ENCODE measurements around the gene CFAP299.

CFAP299 gene

GRCh38 chr4:80926891-80927290 is 591.4 kb downstream of the CFAP299 start:
- Mint-ChIP-seq H3K27ac (no peak overlapping the region), H3K4me3 (no peak overlapping the region), H3K9me3 (no peaks in the 10 kb centered on the region), H3K4me1 (no peaks in the 10 kb centered on the region), H3K36me3 (ENCODE audit: low read depth) (no peaks in the 10 kb centered on the region), H3K27me3 (no peaks in the 10 kb centered on the region)
- DNase-seq (no peak), ATAC-seq (no peak)

GRCh38 chr4:80927420-80927819 is 591.9 kb downstream of the CFAP299 start:
- Mint-ChIP-seq H3K9me3 (no peaks in the 10 kb centered on the region), H3K4me1 (no peaks in the 10 kb centered on the region), H3K36me3 (ENCODE audit: low read depth) (no peaks in the 10 kb centered on the region), H3K27ac (no peak overlapping the region), H3K27me3 (no peaks in the 10 kb centered on the region), H3K4me3 (no peak overlapping the region)
- DNase-seq (no peak), ATAC-seq (no peak)

- Mint-ChIP-seq H3K27me3 (no peaks in the 10 kb centered on the region), H3K9me3 (no peaks in the 10 kb centered on the region), H3K36me3 (ENCODE audit: low read depth) (no peaks in the 10 kb centered on the region), H3K4me1 (no peaks in the 10 kb centered on the region), H3K27ac (no peak overlapping the region), H3K4me3 (no peak overlapping the region)
- DNase-seq = no peak
- ATAC-seq = no peak
Measured at GRCh38 chr4:80931631-80932081, 596.1 kb downstream of the CFAP299 start.

GRCh38 chr4:80948141-80948540 is 612.6 kb downstream of the CFAP299 start:
- Mint-ChIP-seq H3K27me3 (peaks cover 5% of the 10 kb centered on the region), H3K4me1 (no peaks in the 10 kb centered on the region), H3K4me3 (no peak overlapping the region), H3K27ac (no peak overlapping the region), H3K9me3 (no peaks in the 10 kb centered on the region), H3K36me3 (ENCODE audit: low read depth) (no peaks in the 10 kb centered on the region)
- no peak for ATAC-seq
- no peak for DNase-seq

GRCh38 chr4:80948995-80949394 is 613.5 kb downstream of the CFAP299 start:
- Mint-ChIP-seq H3K4me1 (no peaks in the 10 kb centered on the region), H3K27me3 (peaks cover 5% of the 10 kb centered on the region), H3K27ac (no peak overlapping the region), H3K4me3 (no peak overlapping the region), H3K9me3 (no peaks in the 10 kb centered on the region), H3K36me3 (ENCODE audit: low read depth) (no peaks in the 10 kb centered on the region)
- no peak for DNase-seq
- ATAC-seq = no peak

GRCh38 chr4:80956421-80956820 is 620.9 kb downstream of the CFAP299 start:
- no peak overlapping the region for H3K27ac Mint-ChIP-seq
- ATAC-seq (no peak), DNase-seq (no peak)
- no peaks in the 10 kb centered on the region for H3K4me1 Mint-ChIP-seq
- no peaks in the 10 kb centered on the region for H3K36me3 Mint-ChIP-seq (ENCODE audit: low read depth)
- no peak overlapping the region for H3K4me3 Mint-ChIP-seq
- no peaks in the 10 kb centered on the region for H3K9me3 Mint-ChIP-seq
- H3K27me3 Mint-ChIP-seq = no peaks in the 10 kb centered on the region

GRCh38 chr4:80963051-80963450 is 627.5 kb downstream of the CFAP299 start:
- DNase-seq = no peak
- Mint-ChIP-seq H3K4me3 (no peak overlapping the region), H3K27me3 (peaks cover 2% of the 10 kb centered on the region), H3K4me1 (no peaks in the 10 kb centered on the region), H3K27ac (no peak overlapping the region), H3K9me3 (no peaks in the 10 kb centered on the region), H3K36me3 (ENCODE audit: low read depth) (no peaks in the 10 kb centered on the region)
- no peak for ATAC-seq

GRCh38 chr4:80967346-80967745 is 631.8 kb downstream of the CFAP299 start:
- Mint-ChIP-seq H3K27ac (no peak overlapping the region), H3K27me3 (peaks cover 6% of the 10 kb centered on the region)
- ATAC-seq = no peak

GRCh38 chr4:80980239-80980638 is 644.7 kb downstream of the CFAP299 start:
- H3K27me3 Mint-ChIP-seq = peaks cover 8% of the 10 kb centered on the region
- no peaks in the 10 kb centered on the region for H3K4me1 Mint-ChIP-seq
- no peaks in the 10 kb centered on the region for H3K9me3 Mint-ChIP-seq
- no peaks in the 10 kb centered on the region for H3K36me3 Mint-ChIP-seq (ENCODE audit: low read depth)
- ATAC-seq = no peak
- no peak overlapping the region for H3K27ac Mint-ChIP-seq
- DNase-seq = no peak
- no peak overlapping the region for H3K4me3 Mint-ChIP-seq

More at GRCh38 chr4:80967346-80967745, 631.8 kb downstream of the CFAP299 start:
- H3K9me3 Mint-ChIP-seq = peaks cover 4% of the 10 kb centered on the region
- no peaks in the 10 kb centered on the region for H3K4me1 Mint-ChIP-seq
- no peak overlapping the region for H3K4me3 Mint-ChIP-seq
- H3K36me3 Mint-ChIP-seq (ENCODE audit: low read depth) = no peaks in the 10 kb centered on the region
- no peak for DNase-seq

- no peak overlapping the region for H3K4me3 Mint-ChIP-seq
- no peaks in the 10 kb centered on the region for H3K9me3 Mint-ChIP-seq
- H3K27ac Mint-ChIP-seq = no peak overlapping the region
- H3K27me3 Mint-ChIP-seq = no peaks in the 10 kb centered on the region
- no peak for ATAC-seq
- DNase-seq = no peak
- H3K4me1 Mint-ChIP-seq = no peaks in the 10 kb centered on the region
- no peaks in the 10 kb centered on the region for H3K36me3 Mint-ChIP-seq (ENCODE audit: low read depth)
Measured at GRCh38 chr4:80986011-80986410, 650.5 kb downstream of the CFAP299 start.

GRCh38 chr4:80989921-80990544 is 654.5 kb downstream of the CFAP299 start:
- ATAC-seq (no peak), DNase-seq (no peak)
- no peaks in the 10 kb centered on the region for H3K4me1 Mint-ChIP-seq
- H3K9me3 Mint-ChIP-seq = no peaks in the 10 kb centered on the region
- H3K36me3 Mint-ChIP-seq (ENCODE audit: low read depth) = no peaks in the 10 kb centered on the region
- no peak overlapping the region for H3K27ac Mint-ChIP-seq
- no peaks in the 10 kb centered on the region for H3K27me3 Mint-ChIP-seq
- H3K4me3 Mint-ChIP-seq = no peak overlapping the region

- H3K27ac Mint-ChIP-seq = no peak overlapping the region
- no peak for DNase-seq
- H3K9me3 Mint-ChIP-seq = no peaks in the 10 kb centered on the region
- H3K4me3 Mint-ChIP-seq = no peak overlapping the region
- no peaks in the 10 kb centered on the region for H3K36me3 Mint-ChIP-seq (ENCODE audit: low read depth)
- no peak for ATAC-seq
- no peaks in the 10 kb centered on the region for H3K4me1 Mint-ChIP-seq
- no peaks in the 10 kb centered on the region for H3K27me3 Mint-ChIP-seq
Measured at GRCh38 chr4:80990851-80991250, 655.3 kb downstream of the CFAP299 start.

GRCh38 chr4:80999943-81000342 is 664.4 kb downstream of the CFAP299 start:
- peaks cover 3% of the 10 kb centered on the region for H3K27me3 Mint-ChIP-seq
- peaks cover 8% of the 10 kb centered on the region for H3K4me1 Mint-ChIP-seq
- DNase-seq = no peak
- no peaks in the 10 kb centered on the region for H3K9me3 Mint-ChIP-seq
- ATAC-seq = no peak
- no peak overlapping the region for H3K4me3 Mint-ChIP-seq
- H3K27ac Mint-ChIP-seq = no peak overlapping the region
- H3K36me3 Mint-ChIP-seq (ENCODE audit: low read depth) = no peaks in the 10 kb centered on the region

GRCh38 chr4:81003597-81004111 is 668.1 kb downstream of the CFAP299 start:
- peaks cover 8% of the 10 kb centered on the region for H3K4me1 Mint-ChIP-seq
- no peak overlapping the region for H3K4me3 Mint-ChIP-seq
- H3K27ac Mint-ChIP-seq = no peak overlapping the region
- H3K27me3 Mint-ChIP-seq = peaks cover 5% of the 10 kb centered on the region
- ATAC-seq (peak; percentile 28), DNase-seq (no peak)
- no peaks in the 10 kb centered on the region for H3K9me3 Mint-ChIP-seq
- H3K36me3 Mint-ChIP-seq (ENCODE audit: low read depth) = no peaks in the 10 kb centered on the region

GRCh38 chr4:81007417-81007816 is 671.9 kb downstream of the CFAP299 start:
- no peak for DNase-seq
- no peak overlapping the region for H3K27ac Mint-ChIP-seq
- H3K9me3 Mint-ChIP-seq = no peaks in the 10 kb centered on the region
- no peak overlapping the region for H3K4me3 Mint-ChIP-seq
- no peak for ATAC-seq
- peaks cover 5% of the 10 kb centered on the region for H3K27me3 Mint-ChIP-seq
- H3K4me1 Mint-ChIP-seq = peaks cover 8% of the 10 kb centered on the region
- H3K36me3 Mint-ChIP-seq (ENCODE audit: low read depth) = peaks cover 1% of the 10 kb centered on the region

Measured in activated naive CD8-positive, alpha-beta T cell treated with anti-CD3 and anti-CD28 coated beads, Interleukin-2, amount 50 U/mL, for 24 hours (primary cell).